Adrenal gland (tissue), 12 donors: ENCODE results near the gene MPIG6B. TPM values are rescaled to one million over a fixed set of nuclear protein-coding genes. Genes with fewer than 3 reads are reported as not detected.

Experiments used
- DNase-seq, 7 donors: peaks; one replicate each; pipeline ENCODE4 v3.0.0-alpha.2; 2019 to 2020
- H3K27ac ChIP-seq, 5 donors: fragments of 200-600 bp; sonication (generic) in 4 of 5; 1 replicate in 3 of 5; 2 replicates in 2 of 5; pipeline versions ENCODE4 v1.5.1 to v1.8.0; 2016 to 2020; ENCODE audit warnings: mild to moderate bottlenecking in 1 of 5
- H3K27me3 ChIP-seq: fragments of 200-600 bp; 2 replicates; pipeline ENCODE4 v1.8.0; 2021
- H3K36me3 ChIP-seq, 2 donors: fragments of 200-600 bp; replicated peaks in 1 of 2; 1 replicate in 1 of 2; 2 replicates in 1 of 2; pipeline versions ENCODE4 v1.5.1 to v1.8.0; 2018 to 2022
- H3K4me1 ChIP-seq, 2 donors: fragments of 200-600 bp; replicated peaks in 1 of 2; 1 replicate in 1 of 2; 2 replicates in 1 of 2; pipeline versions ENCODE4 v1.5.1 to v1.8.0; 2018 to 2021
- H3K4me3 ChIP-seq, 4 donors: fragments of 200-600 bp; sonication (generic) in 3 of 4; one replicate each; pipeline ENCODE4 v1.5.1; 2016 to 2018
- H3K9me3 ChIP-seq, 3 donors: fragments of 200-600 bp; sonication (generic) in 1 of 3; replicated peaks in 1 of 3; 1 replicate in 2 of 3; 2 replicates in 1 of 3; pipeline versions ENCODE4 v1.5.1 to v1.8.0; 2016 to 2021
- POLR2A ChIP-seq, 2 donors: fragments of 450-650 bp; IDR thresholded peaks; one replicate each; pipeline ENCODE4 v1.6.1; 2017; ENCODE audit warnings: antibody characterized with exemption in 2 of 2, mild to moderate bottlenecking in 2 of 2, moderate library complexity in 1 of 2
- WGBS, 4 donors: extraction: QIAGEN DNeasy Blood & Tissue Kit in 2 of 4; methylation state at CpG; one replicate each; pipeline versions ENCODE4 v1.1.5 to v1.1.7; 2013 to 2017; 5-methylcytosine and 5-hydroxymethylcytosine counted together
- intact Hi-C, 2 donors: fragments of 100-400 bp; cut with DNase I; formaldehyde crosslinking; loops; one replicate each; pipeline versions ENCODE4 v1.14.1 to v1.15.0; 2022 to 2023
- polyA plus RNA-seq, 3 donors: library from polyadenylated mRNA; stranded (reverse); fragments of 200-250 nt in 2 of 3; fragments of 350-450 nt in 1 of 3; fragmentation: Illumina TruSeq in 1 of 3; extraction: RNeasy Lipid Tissue Mini Kit (QIAGEN cat#74804) in 1 of 3; gene quantifications; one replicate each; pipeline ENCODE4 v1.2.3, GENCODE V29; 2013 to 2014
- total RNA-seq, 9 donors: library from RNA; depleted of rRNA in 4 of 9; stranded (reverse); fragments of >200 nt in 4 of 9; fragments of 120-200 nt in 1 of 9; fragmentation: NEBNext Ultra II Directional in 1 of 9; extraction: Animal tissue kit (Norgen Biotek cat#: 25700) in 1 of 9; gene quantifications; one replicate each; pipeline versions ENCODE4 v1.1.0 to v1.2.4, GENCODE V29; 2013 to 2023
- TF ChIP-seq, protein P1 (sequence below), 6 experiments: fragments of 450-650 bp in 4 of 6; fragments of 200-600 bp in 2 of 6; sonication (generic) in 1 of 6; IDR thresholded peaks; 1 replicate in 5 of 6; 2 replicates in 1 of 6; pipeline versions ENCODE4 v1.5.1 to v1.8.0; 2016 to 2021; ENCODE audit warnings: antibody characterized with exemption in 6 of 6, mild to moderate bottlenecking in 2 of 6, moderate library complexity in 1 of 6
- donor health status: healthy with polysubstance abuse.
- donor health status: Bipolar disorder and iron deficiency.
- donor health status: DM: yes; HTN: yes; CAD: no.
- donor health status: DM: no; HTN: no; CAD: no.
- donor health status: DM: no; HTN: no; CAD: no.
- donor health status: DM: yes; HTN: yes; CAD: no.

MPIG6B gene
- total and polyA plus RNA-seq, 12 donors: 0.07 to 0.65 (median 0.15) TPM; not detected in 8

GRCh38 chr6:31767096-31767645, 44.0 kb downstream of the MPIG6B start:
- H3K4me3 ChIP-seq: no peak overlapping the region
- intact Hi-C loops: loop anchor here in 1 of 2 donors (5.0 kb wide), 1 partner anchor 85 kb away; the partner anchor contains the start of gene LY6G5C
- 63 to 77% (median 73%) methylated on average over 4 to 6 of the region's 6 CpGs for WGBS, 4 donors
- no peaks in the 10 kb centered on the region for H3K4me1 ChIP-seq
- H3K9me3 ChIP-seq: no peaks in the 10 kb centered on the region
- no peaks in the 10 kb centered on the region for H3K36me3 ChIP-seq
- H3K27ac ChIP-seq: no peak overlapping the region
- H3K27me3 ChIP-seq: no peaks in the 10 kb centered on the region
- DNase-seq: no peak
- no peak for TF ChIP-seq POLR2A (IDR thresholded peaks at IDR 0.05)
- TF ChIP-seq, protein P1, sequence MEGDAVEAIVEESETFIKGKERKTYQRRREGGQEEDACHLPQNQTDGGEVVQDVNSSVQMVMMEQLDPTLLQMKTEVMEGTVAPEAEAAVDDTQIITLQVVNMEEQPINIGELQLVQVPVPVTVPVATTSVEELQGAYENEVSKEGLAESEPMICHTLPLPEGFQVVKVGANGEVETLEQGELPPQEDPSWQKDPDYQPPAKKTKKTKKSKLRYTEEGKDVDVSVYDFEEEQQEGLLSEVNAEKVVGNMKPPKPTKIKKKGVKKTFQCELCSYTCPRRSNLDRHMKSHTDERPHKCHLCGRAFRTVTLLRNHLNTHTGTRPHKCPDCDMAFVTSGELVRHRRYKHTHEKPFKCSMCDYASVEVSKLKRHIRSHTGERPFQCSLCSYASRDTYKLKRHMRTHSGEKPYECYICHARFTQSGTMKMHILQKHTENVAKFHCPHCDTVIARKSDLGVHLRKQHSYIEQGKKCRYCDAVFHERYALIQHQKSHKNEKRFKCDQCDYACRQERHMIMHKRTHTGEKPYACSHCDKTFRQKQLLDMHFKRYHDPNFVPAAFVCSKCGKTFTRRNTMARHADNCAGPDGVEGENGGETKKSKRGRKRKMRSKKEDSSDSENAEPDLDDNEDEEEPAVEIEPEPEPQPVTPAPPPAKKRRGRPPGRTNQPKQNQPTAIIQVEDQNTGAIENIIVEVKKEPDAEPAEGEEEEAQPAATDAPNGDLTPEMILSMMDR (IDR thresholded peaks at IDR 0.05): no peak

GRCh38 chr6:31768363-31769257, 45.4 kb downstream of the MPIG6B start:
- intact Hi-C loops: loop anchor here in 1 of 2 donors (5.0 kb wide), 1 partner anchor 86 kb away; the partner anchor contains the start of gene LY6G5C
- H3K27me3 ChIP-seq: no peaks in the 10 kb centered on the region
- H3K36me3 ChIP-seq: no peaks in the 10 kb centered on the region
- no peaks in the 10 kb centered on the region for H3K4me1 ChIP-seq
- peak overlapping the region in 1 of 5 donors; percentile 26 for H3K27ac ChIP-seq
- TF ChIP-seq, protein P1 (IDR thresholded peaks at IDR 0.05): no peak
- TF ChIP-seq POLR2A (IDR thresholded peaks at IDR 0.05): no peak
- no peak for DNase-seq
- no peaks in the 10 kb centered on the region for H3K9me3 ChIP-seq
- 79 to 84% (median 81%) methylated on average over 16 to 18 of the region's 18 CpGs for WGBS, 4 donors
- H3K4me3 ChIP-seq: no peak overlapping the region

DNA sequence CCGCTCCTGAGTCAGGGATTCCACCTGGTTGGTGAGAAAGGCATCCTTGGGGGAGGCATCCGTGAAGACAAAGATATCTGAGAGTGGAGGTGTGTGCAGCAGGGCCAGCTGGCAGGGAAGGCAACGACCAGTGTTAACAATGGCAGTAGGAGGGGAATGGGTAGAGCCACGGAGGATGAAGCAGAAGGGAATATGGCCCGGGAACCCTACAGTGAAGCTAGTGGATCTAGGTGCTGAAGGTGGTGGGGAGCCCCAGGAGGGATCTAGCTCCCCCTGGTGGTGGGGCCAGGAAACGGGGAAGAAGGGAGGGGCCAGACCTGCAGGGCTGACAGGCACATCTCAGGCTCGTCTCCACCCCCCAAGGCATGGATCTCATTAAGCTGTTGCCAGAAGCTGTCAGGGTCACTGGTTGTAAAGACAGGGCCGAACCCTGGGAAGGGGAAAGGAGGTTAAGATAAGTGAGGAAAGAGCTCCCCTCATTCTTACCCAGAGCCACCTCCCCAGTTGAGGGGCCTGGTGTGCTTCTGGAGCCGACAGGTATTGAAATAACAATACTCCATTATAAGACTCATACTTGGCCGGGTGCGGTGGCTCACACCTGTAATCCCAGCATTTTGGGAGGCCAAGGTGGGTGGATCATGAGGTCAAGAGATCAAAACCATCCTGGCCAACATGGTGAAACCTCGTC, 46.7 kb downstream of the MPIG6B start:
- H3K36me3 ChIP-seq: no peaks in the 10 kb centered on the region
- intact Hi-C loops: loop anchor here in 1 of 2 donors (5.0 kb wide), 1 partner anchor 88 kb away; the partner anchor contains the start of gene LY6G5C
- no peak overlapping the region for H3K4me3 ChIP-seq
- DNase-seq: peak; percentile 67 to 90 (median 75)
- TF ChIP-seq POLR2A (IDR thresholded peaks at IDR 0.05): no peak
- TF ChIP-seq, protein P1 (IDR thresholded peaks at IDR 0.05): peak; percentile 57 to 75 (median 72)
- no peaks in the 10 kb centered on the region for H3K27me3 ChIP-seq
- no peaks in the 10 kb centered on the region for H3K9me3 ChIP-seq
- 53 to 58% (median 55%) methylated on average over 12 of the region's 12 CpGs for WGBS, 4 donors
- no peaks in the 10 kb centered on the region for H3K4me1 ChIP-seq
- H3K27ac ChIP-seq: no peak overlapping the region

DNA sequence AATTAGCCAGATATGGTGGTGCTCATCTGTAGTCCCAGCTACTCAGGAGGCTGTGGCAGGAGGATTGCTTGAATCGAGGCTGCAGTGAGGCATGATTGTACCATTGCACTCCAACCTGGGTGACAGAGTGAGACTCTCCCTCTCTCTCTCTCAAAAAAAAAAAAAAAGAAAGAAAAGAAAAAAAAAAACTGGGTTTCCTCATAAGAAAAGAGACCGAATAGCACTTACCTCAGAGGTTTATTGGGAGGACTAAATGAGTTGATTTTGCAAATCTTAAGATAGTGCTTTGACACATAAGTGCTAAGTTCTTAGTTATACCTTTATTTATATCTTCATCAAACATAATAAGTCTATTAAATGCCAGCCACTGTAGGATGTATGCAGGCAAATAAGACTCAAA, 47.7 kb downstream of the MPIG6B start:
- Histone ChIP-seq H3K4me3 (no peak overlapping the region), H3K27ac (no peak overlapping the region), H3K9me3 (no peaks in the 10 kb centered on the region), H3K4me1 (no peaks in the 10 kb centered on the region), H3K36me3 (no peaks in the 10 kb centered on the region), H3K27me3 (no peaks in the 10 kb centered on the region)
- 77 to 94% (median 86%) methylated on average over 2 of the region's 2 CpGs for WGBS, 4 donors
- TF ChIP-seq POLR2A (IDR thresholded peaks at IDR 0.05): no peak
- TF ChIP-seq, protein P1 (IDR thresholded peaks at IDR 0.05): no peak
- DNase-seq: no peak
- intact Hi-C loops: no loop called here
